Muscle of arm (tissue), 12 donors: ENCODE measurements around the gene ABHD4. TPM values are rescaled to one million over a fixed set of nuclear protein-coding genes. Genes with fewer than 3 reads are reported as not detected.
A peak's percentile ranks its signal among the peaks of the same experiment; 100 is the strongest.
"Not testable (repeated sequence)": the region's sequence is repeated elsewhere in the genome, so short reads cannot be mapped to it uniquely, and the experiment has no call there.

Source experiments
- DNase-seq: peaks from one replicate; pipeline ENCODE4 v3.0.0-alpha.2; 2013
- polyA plus RNA-seq, 12 donors: library from polyadenylated mRNA; unstranded; fragments of 120-200 nt; gene quantifications; one replicate each; pipeline ENCODE4 v1.2.1, GENCODE V29; 2013; ENCODE audit not compliant: insufficient read length in 12 of 12

The ABHD4 gene
- polyA plus RNA-seq, 12 donors: 11.6 to 25.3 (median 15.6) TPM; not detected in 1

- DNase-seq: no peak
Measured at GRCh38 chr14:22560662-22561365, 37.3 kb upstream of the ABHD4 start.

- no peak for DNase-seq
Measured at GRCh38 chr14:22561366-22561660, 36.8 kb upstream of the ABHD4 start.

- no peak for DNase-seq
Measured at GRCh38 chr14:22561661-22562579, 36.2 kb upstream of the ABHD4 start.

- no peak for DNase-seq
Measured at GRCh38 chr14:22563987-22564386, 34.1 kb upstream of the ABHD4 start.

- DNase-seq: no peak
Measured at GRCh38 chr14:22564463-22564862, 33.6 kb upstream of the ABHD4 start.

- DNase-seq: no peak
Measured at GRCh38 chr14:22565391-22565945, 32.6 kb upstream of the ABHD4 start.

- not testable (repeated sequence) for DNase-seq
Measured at GRCh38 chr14:22566266-22566665, 31.8 kb upstream of the ABHD4 start.

- DNase-seq: no peak
Measured at GRCh38 chr14:22566845-22567244, 31.3 kb upstream of the ABHD4 start.

GRCh38 chr14:22567437-22567836 lies 30.7 kb upstream of the ABHD4 start:
- no peak for DNase-seq

- no peak for DNase-seq
Measured at GRCh38 chr14:22569106-22569736, 28.9 kb upstream of the ABHD4 start.

- no peak for DNase-seq
Measured at GRCh38 chr14:22569737-22570131, 28.4 kb upstream of the ABHD4 start.

- peak; percentile 88 for DNase-seq
Measured at GRCh38 chr14:22570132-22570949, 27.8 kb upstream of the ABHD4 start.

- DNase-seq: no peak
Measured at GRCh38 chr14:22572562-22573058, 25.5 kb upstream of the ABHD4 start.

- no peak for DNase-seq
Measured at GRCh38 chr14:22573804-22574203, 24.3 kb upstream of the ABHD4 start.

- no peak for DNase-seq
Measured at GRCh38 chr14:22577334-22577908, 20.7 kb upstream of the ABHD4 start.

GRCh38 chr14:22579236-22579635 lies 18.9 kb upstream of the ABHD4 start:
- DNase-seq: no peak

- no peak for DNase-seq
Measured at GRCh38 chr14:22579881-22580280, 18.2 kb upstream of the ABHD4 start.

GRCh38 chr14:22580625-22581024 lies 17.5 kb upstream of the ABHD4 start:
- DNase-seq: no peak

GRCh38 chr14:22583994-22584393 lies 14.1 kb upstream of the ABHD4 start:
- DNase-seq: no peak

GRCh38 chr14:22587247-22587646 lies 10.9 kb upstream of the ABHD4 start:
- DNase-seq: no peak
